CD4-positive, alpha-beta T cell treated with Interferon gamma for 1 hour (primary cell): Measurements from ENCODE around the gene CEACAM8.
"Not testable (repeated sequence)": the region's sequence is repeated elsewhere in the genome, so short reads cannot be mapped to it uniquely, and the experiment has no call there.

Experiments
- DNase-seq: peaks from one replicate; pipeline ENCODE4 v3.0.0-alpha.2; 2020

The CEACAM8 gene

GRCh38 chr19:42540071-42540553 lies 54.6 kb downstream of the CEACAM8 start:
- no peak for DNase-seq

- no peak for DNase-seq
Observed at GRCh38 chr19:42538841-42539709, 55.6 kb downstream of the CEACAM8 start.

DNA sequence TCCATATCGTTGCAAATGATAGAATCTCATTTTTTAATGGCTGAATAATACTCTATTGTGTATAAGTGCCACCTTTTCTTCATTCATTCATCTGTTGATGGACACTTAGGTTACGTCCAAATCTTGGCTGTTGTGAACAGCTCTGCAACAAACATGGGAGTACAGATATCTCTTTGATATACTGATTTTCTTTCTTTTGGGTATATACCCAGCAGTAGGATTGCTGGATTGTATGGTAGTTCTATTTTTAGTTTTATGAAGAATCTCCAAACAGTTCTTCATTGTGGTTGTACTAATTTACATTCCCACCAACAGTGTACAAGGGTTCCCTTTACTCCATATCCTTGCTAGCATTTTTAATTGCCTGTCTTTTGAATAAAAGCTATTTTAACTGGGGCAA lies 59.4 kb downstream of the CEACAM8 start:
- not testable (repeated sequence) for DNase-seq

DNA sequence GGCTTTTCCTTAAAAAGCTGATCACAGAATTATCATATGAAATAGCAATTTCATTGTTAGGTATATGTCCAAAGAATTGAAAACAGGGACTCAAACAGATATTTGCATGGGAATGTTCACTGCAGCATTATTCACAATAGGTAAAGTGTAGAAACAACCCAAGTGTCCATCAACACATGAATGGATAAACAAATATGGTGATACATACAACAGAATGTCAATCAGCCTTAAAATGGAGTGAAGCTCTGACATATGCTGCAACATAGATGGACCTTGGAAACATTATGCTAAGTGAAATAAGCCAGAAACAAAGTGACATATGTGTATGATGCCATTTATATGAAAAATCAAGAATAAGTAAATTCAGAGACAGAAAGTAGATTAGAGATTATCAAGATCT lies 60.3 kb downstream of the CEACAM8 start:
- DNase-seq: no peak

GRCh38 chr19:42532891-42533290 lies 61.8 kb downstream of the CEACAM8 start:
- DNase-seq: no peak

- DNase-seq: no peak
Observed at GRCh38 chr19:42531313-42531712, 63.4 kb downstream of the CEACAM8 start.
